HepG2 (cell line): ENCODE measurements around the gene BCL7A. TPM values are rescaled to one million over a fixed set of nuclear protein-coding genes. Genes with fewer than 3 reads are reported as not detected.

Experiments
- ATAC-seq: fragments of 200-7000 bp; cut with Tn5 transposase; 3 replicates; pipeline ENCODE4 v1.9.1; 2020; ENCODE audit warnings: mild to moderate bottlenecking, moderate library complexity
- BruUV-seq: library from RNA; stranded (reverse); fragments of 400-500 nt; replicated peaks from 2 replicates; lab custom pipeline; 2021; lab: Mats Ljungman, UMichigan
- CTCF ChIA-PET: fragments of 300-600 bp; formaldehyde crosslinking; extraction: SDS; loops from one replicate; lab custom pipeline; 2021; ENCODE audit warnings: low total read pairs, inconsistent platforms, low intra/inter-chr PET ratio; lab: Yijun Ruan, JAX
- POLR2A ChIA-PET: fragments of 350-600 bp; sonication (Branson Sonifier 250); formaldehyde crosslinking; loops from one replicate; lab custom pipeline; 2020; ENCODE audit warnings: antibody characterized with exemption, inconsistent platforms; lab: Yijun Ruan, JAX
- DNase-seq: peaks from one replicate; pipeline ENCODE4 v3.0.0-alpha.2; 2015; ENCODE audit warnings: low spot score
- FAIRE-seq: peaks from 3 replicates; lab custom pipeline; 2011; peaks lifted over from hg19 to GRCh38; lab: Jason Lieb, UNC
- H2AFZ ChIP-seq: one replicate; pipeline ENCODE4 v1.6.1; 2011; ENCODE audit warnings: low read length, inconsistent platforms
- H3K27ac ChIP-seq: fragments of 300-600 bp; 3 replicates; pipeline ENCODE4 v1.8.0; 2011; ENCODE audit warnings: mixed run types, mild to moderate bottlenecking, mixed read lengths, low read length, inconsistent platforms; ENCODE audit not compliant: insufficient read depth; ENCODE audit errors: extremely low read length
- H3K27me3 ChIP-seq, 2 experiments: fragments of 200-600 bp in 1 of 2; 2 replicates in 1 of 2; 3 replicates in 1 of 2; pipeline versions ENCODE4 v1.6.0 to v1.8.0; 2011; ENCODE audit warnings: low read length in 2 of 2, mild to moderate bottlenecking in 2 of 2, moderate library complexity in 2 of 2, inconsistent platforms in 1 of 2; ENCODE audit not compliant: insufficient read depth in 2 of 2, control insufficient read depth in 1 of 2
- H3K36me3 ChIP-seq, 2 experiments: fragments of 200-600 bp in 1 of 2; replicated peaks in 1 of 2; 2 replicates in 1 of 2; 3 replicates in 1 of 2; pipeline versions ENCODE4 v1.5.1 to v1.8.0; 2011; ENCODE audit warnings: low read length in 2 of 2, inconsistent platforms in 1 of 2; ENCODE audit not compliant: insufficient read depth in 2 of 2, control insufficient read depth in 1 of 2
- H3K4me1 ChIP-seq: 2 replicates; pipeline ENCODE4 v1.5.1; 2012; ENCODE audit warnings: low read length, inconsistent platforms; ENCODE audit not compliant: insufficient read depth
- H3K4me2 ChIP-seq: 2 replicates; pipeline ENCODE4 v1.6.0; 2011; ENCODE audit warnings: low read depth, low read length, inconsistent platforms
- H3K4me3 ChIP-seq, 3 experiments: fragments of 200-600 bp in 1 of 3; sonication (generic), shearing (Covaris generic) in 1 of 3; replicated peaks in 1 of 3; 2 replicates each; pipeline ENCODE4 v1.5.1; 2011 to 2016; ENCODE audit warnings: low read length in 3 of 3, inconsistent platforms in 2 of 3, low read depth in 2 of 3, mild to moderate bottlenecking in 2 of 3, control low read depth in 1 of 3, mixed read lengths in 1 of 3; ENCODE audit not compliant: insufficient read depth in 1 of 3
- H3K79me2 ChIP-seq: one replicate; pipeline ENCODE4 v1.6.1; 2011; ENCODE audit warnings: low read length, inconsistent platforms; ENCODE audit not compliant: insufficient read depth
- H3K9ac ChIP-seq: 2 replicates; pipeline ENCODE4 v1.6.0; 2011; ENCODE audit warnings: mild to moderate bottlenecking, low read depth, low read length, inconsistent platforms; ENCODE audit not compliant: insufficient read depth
- H3K9me3 ChIP-seq: 2 replicates; pipeline ENCODE4 v1.5.1; 2012; ENCODE audit warnings: mild to moderate bottlenecking, low read length
- H4K20me1 ChIP-seq: 2 replicates; pipeline ENCODE4 v1.6.0; 2011; ENCODE audit warnings: inconsistent platforms, mild to moderate bottlenecking, low read length, moderate library complexity; ENCODE audit not compliant: insufficient read depth
- ARNTL ChIP-seq: sonication (generic); formaldehyde crosslinking; IDR thresholded peaks from 2 replicates; pipeline ENCODE4 v1.4.0; 2020; ENCODE audit warnings: mild to moderate bottlenecking, missing genetic modification reagents
- CREM ChIP-seq, 2 experiments: sonication (generic) in 1 of 2; formaldehyde crosslinking in 1 of 2; IDR thresholded peaks; 2 replicates each; pipeline versions ENCODE4 v1.4.0 to v1.6.1; 2016 to 2020; ENCODE audit warnings: antibody characterized with exemption in 1 of 2, mild to moderate bottlenecking in 1 of 2, missing genetic modification reagents in 1 of 2
- ELF1 ChIP-seq: sonication (generic); formaldehyde crosslinking; IDR thresholded peaks from 2 replicates; pipeline ENCODE4 v1.4.0; 2020; ENCODE audit warnings: missing genetic modification reagents
- GTF2F1 ChIP-seq: fragments of 150-350 bp; IDR thresholded peaks from 2 replicates; pipeline ENCODE4 v1.6.1; 2014; ENCODE audit warnings: low read length
- GTF3A ChIP-seq: sonication (generic); formaldehyde crosslinking; conservative IDR thresholded peaks from 2 replicates; pipeline ENCODE4 v1.4.0; 2020; ENCODE audit warnings: mild to moderate bottlenecking, missing genetic modification reagents
- HNRNPL ChIP-seq: fragments of 200-400 bp; formaldehyde crosslinking; IDR thresholded peaks from 2 replicates; pipeline ENCODE4 v1.6.1; 2017; ENCODE audit warnings: mild to moderate bottlenecking, low read depth, low read length
- JUN ChIP-seq: sonication (generic); formaldehyde crosslinking; IDR thresholded peaks from 2 replicates; pipeline ENCODE4 v1.4.0; 2020; ENCODE audit warnings: mild to moderate bottlenecking, missing genetic modification reagents
- MAFF ChIP-seq: IDR thresholded peaks from 2 replicates; pipeline ENCODE4 v1.6.1; 2011; ENCODE audit warnings: low read depth, low read length, improper control_type of control experiment
- MAFK ChIP-seq, 2 experiments: IDR thresholded peaks in 1 of 2; conservative IDR thresholded peaks in 1 of 2; 2 replicates each; pipeline ENCODE4 v1.6.1; 2011; ENCODE audit warnings: improper control_type of control experiment in 2 of 2, low read length in 2 of 2
- NFKBIZ ChIP-seq: IDR thresholded peaks from 2 replicates; pipeline ENCODE4 v1.6.1; 2018; ENCODE audit warnings: missing genetic modification reagents, missing compliant biosample characterization
- RFX1 ChIP-seq: fragments of 450-650 bp; IDR thresholded peaks from 2 replicates; pipeline ENCODE4 v1.6.1; 2017
- RFXAP ChIP-seq: sonication (generic); formaldehyde crosslinking; IDR thresholded peaks from 2 replicates; pipeline ENCODE4 v1.4.0; 2020; ENCODE audit warnings: missing genetic modification reagents, borderline replicate concordance
- SAP130 ChIP-seq: IDR thresholded peaks from 2 replicates; pipeline ENCODE4 v1.6.1; 2016; ENCODE audit warnings: low read depth
- SCMH1 ChIP-seq: sonication (generic); formaldehyde crosslinking; IDR thresholded peaks from 2 replicates; pipeline ENCODE4 v1.9.0; 2021; ENCODE audit warnings: missing genetic modification reagents, mild to moderate bottlenecking, borderline replicate concordance
- SIN3A ChIP-seq: IDR thresholded peaks from 2 replicates; pipeline ENCODE4 v1.6.1; 2011; ENCODE audit warnings: low read depth, mild to moderate bottlenecking, control low read depth, low read length, borderline replicate concordance
- SIN3B ChIP-seq: fragments of 150-350 bp; IDR thresholded peaks from 2 replicates; pipeline ENCODE4 v1.6.1; 2014; ENCODE audit warnings: low read length
- SRSF1 ChIP-seq: fragments of 200-400 bp; formaldehyde crosslinking; optimal IDR thresholded peaks from 2 replicates; pipeline ENCODE3; 2017; ENCODE audit warnings: mild to moderate bottlenecking, low read depth, low read length, moderate library complexity
- ZNF780A ChIP-seq: sonication (generic); formaldehyde crosslinking; IDR thresholded peaks from 2 replicates; pipeline ENCODE4 v1.8.0; 2022; ENCODE audit warnings: mild to moderate bottlenecking, missing genetic modification reagents, moderate library complexity
- WGBS: methylation state at CpG from one replicate; pipeline ENCODE4 v1.1.6; 2017; ENCODE audit warnings: low lambda C conversion rate; 5-methylcytosine and 5-hydroxymethylcytosine counted together
- in situ Hi-C: cut with HindIII; loops from 2 replicates; pipeline ENCODE4 v1.10.0; 2017; ENCODE audit warnings: low pct_unique_long_range_greater_than_20kb; ENCODE audit not compliant: extremely low pct_ligation_motif_present
- intact Hi-C: fragments of 100-400 bp; cut with micrococcal nuclease; formaldehyde crosslinking; loops from one replicate; pipeline ENCODE4 v1.10.0; 2022; ENCODE audit not compliant: unreplicated experiment
- polyA plus RNA-seq, 8 experiments: library from polyadenylated mRNA; depleted of rRNA in 3 of 8; stranded (reverse) in 7 of 8; unstranded in 1 of 8; fragments of >200 nt; fragmentation: Illumina TruSeq in 4 of 8; extraction: Trizol in 4 of 8; gene quantifications; 2 replicates each; pipeline versions ENCODE4 v1.2.1 to v1.2.3, GENCODE V29; 2011 to 2016; ENCODE audit warnings: low read depth in 4 of 8, missing spikeins in 1 of 8, mixed read lengths in 1 of 8; ENCODE audit not compliant: insufficient read depth in 1 of 8
- total RNA-seq, 5 experiments: library from RNA; depleted of rRNA; stranded (reverse); fragments of >200 nt; fragmentation: Illumina TruSeq; extraction: Trizol; gene quantifications; 2 replicates each; pipeline ENCODE4 v1.2.3, GENCODE V29; 2016; ENCODE audit warnings: low read depth in 1 of 5
- TF ChIP-seq, protein P1 (sequence below): sonication (generic); formaldehyde crosslinking; IDR thresholded peaks from 2 replicates; pipeline ENCODE4 v1.4.0; 2020; ENCODE audit warnings: missing genetic modification reagents

The BCL7A gene
- total and polyA plus RNA-seq, 2 of the 13 experiments (the other 11 are each of a cell fraction or from before 2014, with no cell fraction given) = 4.1 to 6.2 TPM

DNA sequence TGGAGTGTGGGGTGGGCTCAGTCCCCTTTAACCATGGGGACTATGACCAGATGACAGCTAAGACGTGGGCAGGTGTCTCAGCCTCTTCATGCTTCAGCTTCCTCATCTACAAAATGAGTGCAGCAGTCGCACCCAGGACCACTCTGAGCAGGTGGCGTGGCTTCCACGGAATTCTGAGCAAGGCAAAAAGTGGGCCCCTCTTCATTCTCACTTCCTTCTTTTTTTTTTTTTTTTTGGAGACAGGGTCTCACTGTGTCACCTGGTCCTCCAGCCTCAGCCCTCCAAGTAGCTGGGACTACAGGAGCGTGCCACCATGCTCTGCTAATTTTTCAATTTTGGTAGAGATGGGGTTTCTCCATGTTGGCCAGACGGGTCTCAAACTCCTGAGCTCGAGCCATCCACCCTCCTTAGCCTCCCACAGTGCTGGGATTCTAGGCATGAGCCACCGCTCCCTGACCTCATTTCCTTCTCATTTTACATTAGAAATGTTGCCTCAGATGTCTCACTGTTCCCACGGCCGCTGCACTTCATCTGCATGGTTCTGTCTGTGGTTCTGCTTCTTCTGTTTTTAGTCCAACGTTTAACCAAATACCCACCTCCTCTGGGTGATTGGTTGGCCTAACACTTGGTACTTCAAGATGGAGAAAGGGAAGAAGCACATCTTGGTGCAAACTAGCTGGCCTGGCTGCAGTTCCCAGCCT is 41.3 kb upstream of the BCL7A start (continued):
- no peak for TF ChIP-seq ARNTL
- TF ChIP-seq ELF1 (CRISPR knock-in tag) = no peak
- TF ChIP-seq SAP130 = no peak
- no peak for TF ChIP-seq GTF2F1
- TF ChIP-seq JUN (CRISPR knock-in tag) = no peak
- no peak for TF ChIP-seq SIN3B
- no peak for TF ChIP-seq NFKBIZ (CRISPR knock-in tag)
- TF ChIP-seq SCMH1 (CRISPR knock-in tag) = no peak
- TF ChIP-seq HNRNPL = no peak
- no peak for TF ChIP-seq SRSF1

DNA sequence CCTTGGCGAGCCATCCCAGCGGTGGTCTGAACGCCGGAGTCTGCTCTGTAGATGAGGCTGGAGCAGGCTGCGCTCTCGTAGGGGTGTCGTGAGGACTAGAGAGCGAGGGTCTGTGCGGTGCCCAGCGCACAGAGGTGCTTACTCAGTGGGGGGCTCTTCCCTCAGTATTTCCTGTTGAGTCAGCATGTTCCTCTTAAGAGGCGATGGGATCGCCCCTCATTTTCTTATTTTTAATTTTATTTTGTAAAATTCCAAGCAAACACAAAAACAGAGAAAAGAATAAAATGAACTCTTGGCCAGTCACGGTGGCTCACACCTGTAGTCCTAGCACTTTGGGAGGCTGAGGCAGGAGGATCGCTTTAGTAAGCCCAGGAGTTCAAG is 40.8 kb upstream of the BCL7A start:
- no TSS peak for BruUV-seq
- in situ Hi-C loops (no loop called here), intact Hi-C loops (no loop called here)
- TF ChIP-seq RFXAP (CRISPR knock-in tag) (no peak), RFX1 (no peak), SIN3A (no peak), CREM (IDR thresholded peaks at IDR 0.05) (no peak), CREM (CRISPR knock-in tag; IDR thresholded peaks at IDR 0.05) (no peak), GTF3A (CRISPR knock-in tag) (no peak), MAFK (conservative IDR thresholded peaks at IDR 0.05 in 1 of 2, IDR thresholded peaks at IDR 0.05 in 1 of 2; ENCODE audit: low read length in 2 of 2) (peak; percentile 64 to 84), MAFF (peak; percentile 65), ZNF780A (CRISPR knock-in tag) (no peak)
- TF ChIP-seq, protein P1, sequence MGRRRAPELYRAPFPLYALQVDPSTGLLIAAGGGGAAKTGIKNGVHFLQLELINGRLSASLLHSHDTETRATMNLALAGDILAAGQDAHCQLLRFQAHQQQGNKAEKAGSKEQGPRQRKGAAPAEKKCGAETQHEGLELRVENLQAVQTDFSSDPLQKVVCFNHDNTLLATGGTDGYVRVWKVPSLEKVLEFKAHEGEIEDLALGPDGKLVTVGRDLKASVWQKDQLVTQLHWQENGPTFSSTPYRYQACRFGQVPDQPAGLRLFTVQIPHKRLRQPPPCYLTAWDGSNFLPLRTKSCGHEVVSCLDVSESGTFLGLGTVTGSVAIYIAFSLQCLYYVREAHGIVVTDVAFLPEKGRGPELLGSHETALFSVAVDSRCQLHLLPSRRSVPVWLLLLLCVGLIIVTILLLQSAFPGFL (CRISPR knock-in tag) = no peak
- H3K27ac ChIP-seq = no peak overlapping the region
- H3K79me2 ChIP-seq = no peaks in the 10 kb centered on the region
- H3K9ac ChIP-seq = no peak overlapping the region
- WGBS = 69% methylated on average over 14 of the region's 14 CpGs
- H3K36me3 ChIP-seq = no peaks in the 10 kb centered on the region
- H3K9me3 ChIP-seq = no peaks in the 10 kb centered on the region
- 0 out of 3 replicates have a peak, but pooled peaks have one; percentile 30 for ATAC-seq
- POLR2A ChIA-PET = no interaction called here
- no peaks in the 10 kb centered on the region for H3K4me1 ChIP-seq
- no peak for DNase-seq
- H4K20me1 ChIP-seq = no peaks in the 10 kb centered on the region
- H3K4me3 ChIP-seq = no peak overlapping the region
- no peak overlapping the region for H2AFZ ChIP-seq
- H3K4me2 ChIP-seq = no peak overlapping the region
- peaks cover 3 to 21% of the 10 kb centered on the region in 2 experiments; a peak in 4 of 5 replicates for H3K27me3 ChIP-seq
- FAIRE-seq = no peak
- CTCF ChIA-PET = no interaction called here
